AG04449 (cell line): ENCODE data around the gene DCDC1.

Source experiments
- CTCF ChIA-PET: fragments of 350-600 bp; formaldehyde crosslinking; extraction: SDS; loops from one replicate; lab custom pipeline; 2021; ENCODE audit warnings: antibody characterized with exemption; lab: Yijun Ruan, JAX
- POLR2A ChIA-PET: fragments of 400-600, 350-600 bp; formaldehyde crosslinking; extraction: SDS; loops from one replicate; lab custom pipeline; 2020; ENCODE audit warnings: antibody characterized with exemption, inconsistent platforms; lab: Yijun Ruan, JAX
- DNase-seq: peaks from one replicate; pipeline ENCODE4 v3.0.0-alpha.2; 2010; ENCODE audit warnings: low read depth, low spot score
- H3K4me3 ChIP-seq: 2 replicates; pipeline ENCODE4 v1.5.1; 2011; ENCODE audit warnings: low read depth, mild to moderate bottlenecking, control low read depth, low read length
- CTCF ChIP-seq: IDR thresholded peaks from one replicate; pipeline ENCODE4 v1.5.1; 2011; ENCODE audit warnings: mild to moderate bottlenecking, moderate library complexity, low read length, control low read depth, inconsistent platforms; ENCODE audit not compliant: insufficient read depth; ENCODE audit errors: missing control alignments

The DCDC1 gene

GRCh38 chr11:30893318-30893717, 476.2 kb downstream of the DCDC1 start:
- POLR2A ChIA-PET: no interaction called here
- no peak for DNase-seq
- no peak overlapping the region for H3K4me3 ChIP-seq

DNA sequence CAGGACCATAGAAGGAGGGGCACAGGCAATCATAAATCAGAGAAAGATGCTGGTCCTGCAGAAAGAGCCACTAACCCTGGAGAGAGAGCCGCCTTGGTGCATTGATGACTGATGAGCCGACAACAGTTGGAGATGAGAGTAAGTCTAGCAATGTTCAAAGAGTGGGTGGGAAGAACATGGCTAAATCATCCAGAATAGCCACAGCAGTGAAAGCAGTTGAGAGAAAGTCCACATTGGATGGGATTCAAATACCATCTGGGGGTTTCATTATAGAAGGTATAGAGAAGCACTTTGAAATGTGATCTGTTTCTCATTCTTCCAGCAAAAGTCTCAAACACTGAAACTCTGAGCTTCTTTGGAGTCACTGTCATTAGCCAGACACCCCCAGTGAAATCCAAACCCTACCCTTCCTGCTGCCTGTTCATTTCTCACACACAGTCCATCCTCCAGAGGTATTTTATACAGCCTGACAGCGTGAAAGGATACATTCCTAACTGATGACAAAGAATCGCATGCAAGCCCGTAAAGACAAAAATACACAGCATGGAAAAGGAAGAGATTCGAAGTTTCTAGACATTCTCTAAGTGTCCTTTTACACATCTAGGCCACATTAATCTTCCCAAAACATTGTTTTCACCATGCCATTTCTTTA, 480.3 kb downstream of the DCDC1 start:
- POLR2A ChIA-PET: no interaction called here
- no peak for TF ChIP-seq CTCF
- CTCF ChIA-PET: no interaction called here
- no peak for DNase-seq
- no peak overlapping the region for H3K4me3 ChIP-seq

More at GRCh38 chr11:30893318-30893717, 476.2 kb downstream of the DCDC1 start:
- CTCF ChIA-PET: no interaction called here
- no peak for TF ChIP-seq CTCF

DNA sequence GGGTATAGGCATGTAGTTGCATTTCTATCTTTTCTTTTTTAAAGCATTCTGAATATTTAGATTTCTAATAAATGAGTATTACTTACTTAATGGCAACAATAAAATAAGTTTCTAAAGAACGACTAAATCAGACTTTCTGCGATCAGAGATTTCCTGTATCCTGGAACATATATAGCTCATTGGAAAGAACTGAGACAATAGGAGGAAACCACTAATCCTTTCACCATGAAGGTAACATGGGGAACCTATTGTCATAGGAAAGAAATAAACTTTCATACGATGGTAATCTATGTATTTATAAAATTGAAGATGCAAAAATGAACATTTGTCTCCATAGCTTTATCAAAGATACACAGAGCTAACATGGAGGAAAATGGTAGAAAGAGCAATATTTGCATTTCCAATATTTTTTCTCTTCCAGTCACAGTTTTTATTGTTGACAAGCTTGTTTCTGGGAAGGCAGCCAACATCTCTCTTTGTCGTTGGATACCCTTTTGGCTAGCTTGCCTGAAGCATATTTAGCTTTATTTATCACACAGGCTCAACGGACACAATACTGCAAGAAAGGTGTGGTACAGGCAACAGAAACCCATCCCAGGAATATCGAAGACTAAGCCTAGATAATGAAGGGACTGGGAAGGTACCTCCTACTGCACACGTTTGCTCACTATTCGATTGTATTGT, 490.1 kb downstream of the DCDC1 start:
- CTCF ChIA-PET: no interaction called here
- no peak overlapping the region for H3K4me3 ChIP-seq
- no peak for TF ChIP-seq CTCF
- DNase-seq: no peak
- POLR2A ChIA-PET: no interaction called here

DNA sequence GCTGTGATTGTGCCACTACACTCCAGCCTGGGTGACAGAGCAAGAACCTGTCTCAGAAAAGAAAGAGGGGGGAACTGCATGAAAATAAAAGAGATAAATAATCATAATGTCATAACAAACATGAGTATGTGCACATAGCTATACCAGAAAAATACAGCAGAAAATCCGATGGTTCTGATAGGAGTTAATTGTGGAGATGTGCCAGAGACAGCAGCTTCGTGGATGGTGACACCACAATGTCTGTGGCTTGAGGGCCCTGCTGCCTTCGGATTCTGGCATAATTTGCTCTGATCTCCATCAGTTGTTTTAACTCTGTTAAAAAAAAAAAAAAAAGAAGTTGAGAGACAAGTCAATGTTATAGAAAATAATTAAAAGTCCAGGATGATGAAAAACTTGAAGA, 491.1 kb downstream of the DCDC1 start:
- CTCF ChIA-PET: no interaction called here
- POLR2A ChIA-PET: no interaction called here
- no peak for DNase-seq

GRCh38 chr11:30876663-30877396, 492.7 kb downstream of the DCDC1 start:
- H3K4me3 ChIP-seq: no peak overlapping the region
- no peak for DNase-seq
- TF ChIP-seq CTCF: no peak
- POLR2A ChIA-PET: no interaction called here
- CTCF ChIA-PET: no interaction called here

More for the DNA sequence above, 491.1 kb downstream of the DCDC1 start:
- no peak overlapping the region for H3K4me3 ChIP-seq
- TF ChIP-seq CTCF: no peak

GRCh38 chr11:30876228-30876627, 493.3 kb downstream of the DCDC1 start:
- H3K4me3 ChIP-seq: no peak overlapping the region
- ChIA-PET POLR2A (no interaction called here), CTCF (no interaction called here)
- no peak for TF ChIP-seq CTCF
- no peak for DNase-seq
